GM19099 (cell line): ENCODE results near the gene PIAS1.

Source experiments
- POLR2A ChIP-seq: IDR thresholded peaks from 3 replicates; pipeline ENCODE4 v1.6.1; 2011; ENCODE audit warnings: low read depth; ENCODE audit not compliant: insufficient read length; ENCODE audit errors: extremely low read depth

The PIAS1 gene

DNA sequence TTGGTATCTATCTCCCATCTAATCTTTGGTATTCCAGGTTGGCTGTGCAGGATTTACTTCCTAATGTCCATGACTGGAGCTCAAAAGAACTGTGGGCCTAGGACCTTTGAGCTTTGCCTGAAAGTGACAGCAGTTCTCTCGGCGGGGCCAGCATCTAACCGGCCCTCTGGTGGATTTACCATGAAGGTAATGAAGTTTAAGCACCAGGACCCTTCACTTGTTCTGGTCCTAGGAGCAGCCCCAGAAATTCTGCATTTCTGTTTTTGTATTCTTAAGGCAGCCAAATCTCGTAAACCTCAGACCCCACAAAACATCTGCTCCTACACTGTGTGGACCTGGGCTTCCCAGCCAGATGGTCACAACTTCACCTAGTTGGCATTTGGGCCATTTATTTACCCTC, 138.0 kb downstream of the PIAS1 start:
- no peak for TF ChIP-seq POLR2A

DNA sequence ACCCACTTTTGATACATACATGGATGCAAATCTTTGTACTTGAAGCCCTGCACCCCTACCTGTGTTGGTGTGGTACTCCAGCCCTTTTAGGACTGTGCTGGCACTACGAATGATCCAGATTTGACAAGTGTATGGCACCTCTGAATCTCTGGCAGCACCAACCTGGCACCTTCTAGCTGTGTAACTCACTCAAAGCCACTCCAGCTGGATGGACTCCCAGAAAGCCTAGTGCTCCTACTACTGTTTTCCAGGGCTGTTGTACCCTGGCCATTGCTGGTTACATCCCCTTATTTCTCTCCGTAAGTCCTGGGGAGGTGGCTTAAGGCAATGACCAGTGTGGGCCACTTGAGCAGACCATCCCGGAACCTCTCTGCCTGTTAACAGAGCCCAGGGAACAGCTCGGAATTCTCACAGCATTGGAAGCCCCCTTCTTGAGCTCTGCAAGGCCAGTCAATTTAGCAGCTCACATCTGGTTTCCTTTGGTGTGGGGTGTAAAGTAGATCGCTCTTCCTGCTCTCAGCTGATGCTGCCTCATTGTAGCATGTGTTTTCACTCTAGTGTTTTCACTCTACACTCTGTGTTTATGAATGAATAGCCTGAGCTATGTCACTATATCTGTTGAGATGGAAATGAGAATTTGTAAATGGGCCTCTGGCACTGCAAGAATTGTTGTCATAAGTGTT, 138.8 kb downstream of the PIAS1 start:
- TF ChIP-seq POLR2A, result no peak

DNA sequence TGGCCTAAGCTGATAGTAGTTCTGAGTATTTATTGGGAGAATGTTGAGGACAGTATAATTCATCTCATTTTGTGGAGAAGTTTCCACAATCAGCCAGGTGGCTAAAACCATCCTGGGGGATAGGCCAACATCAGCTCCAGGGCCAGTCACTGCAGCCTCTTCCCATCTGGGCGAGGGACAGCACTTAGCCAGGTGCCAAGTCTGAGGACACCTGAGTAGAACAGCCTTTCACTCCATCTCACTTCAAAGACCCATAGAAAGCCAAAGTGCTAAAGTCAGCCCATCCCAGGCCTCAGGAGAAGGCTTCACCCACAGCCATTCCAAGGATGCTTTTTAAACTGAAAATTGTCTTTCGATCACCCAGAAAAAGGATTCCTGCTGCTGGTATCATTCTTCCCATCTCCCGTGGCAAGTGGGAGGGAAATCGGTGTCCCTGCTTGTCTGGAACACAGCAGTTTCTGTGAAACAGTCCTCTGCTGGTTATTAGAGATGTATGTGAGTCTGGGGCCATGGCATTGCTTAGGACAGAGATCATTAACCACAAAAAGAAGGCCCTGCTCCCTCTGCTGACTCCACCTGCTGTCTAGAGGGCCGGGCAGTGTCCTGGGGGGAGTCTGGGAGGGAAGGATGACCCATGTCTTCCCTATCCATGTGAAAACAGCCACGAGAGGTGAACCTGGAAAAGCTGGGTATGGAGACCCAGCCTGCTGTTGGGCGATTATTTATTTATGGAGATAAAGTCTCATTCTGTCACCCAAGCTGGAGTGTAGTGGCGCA, 141.4 kb downstream of the PIAS1 start:
- no peak for TF ChIP-seq POLR2A

DNA sequence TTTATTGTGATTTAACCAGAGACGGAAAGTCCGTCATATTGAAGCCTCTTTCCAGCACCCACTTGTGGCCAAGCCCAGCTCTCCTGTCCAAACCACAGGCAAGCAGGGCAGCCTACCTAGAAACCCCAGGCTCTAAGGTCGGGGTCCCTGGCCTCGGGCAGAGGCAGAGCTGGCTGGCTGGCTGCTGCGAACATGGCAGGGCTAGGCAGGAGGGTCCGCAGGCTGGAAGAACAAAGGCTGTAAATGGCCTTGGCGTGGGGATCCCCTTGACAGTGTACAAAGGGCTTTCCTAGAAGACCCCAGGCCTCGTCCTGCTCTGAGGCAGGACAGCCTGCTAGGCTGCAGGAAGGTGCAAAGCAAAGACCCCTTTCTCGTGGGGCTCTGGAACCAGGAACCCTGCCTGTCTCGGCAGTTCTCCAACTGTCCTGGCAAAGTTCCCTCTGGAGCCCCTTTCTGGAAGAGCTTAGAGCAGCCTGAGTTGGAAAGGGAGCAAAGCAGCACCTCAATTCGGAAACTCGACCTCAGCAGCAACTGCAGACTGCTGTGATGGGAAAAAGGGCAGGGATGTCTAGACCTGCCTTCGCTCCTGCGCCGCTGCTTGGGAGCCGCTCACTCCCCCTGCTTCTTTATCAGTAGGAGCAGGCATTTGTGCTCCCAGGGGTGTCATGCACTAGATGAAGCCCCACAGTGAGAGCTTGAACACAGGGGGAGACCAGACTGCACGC, 142.5 kb downstream of the PIAS1 start:
- no peak for TF ChIP-seq POLR2A

DNA sequence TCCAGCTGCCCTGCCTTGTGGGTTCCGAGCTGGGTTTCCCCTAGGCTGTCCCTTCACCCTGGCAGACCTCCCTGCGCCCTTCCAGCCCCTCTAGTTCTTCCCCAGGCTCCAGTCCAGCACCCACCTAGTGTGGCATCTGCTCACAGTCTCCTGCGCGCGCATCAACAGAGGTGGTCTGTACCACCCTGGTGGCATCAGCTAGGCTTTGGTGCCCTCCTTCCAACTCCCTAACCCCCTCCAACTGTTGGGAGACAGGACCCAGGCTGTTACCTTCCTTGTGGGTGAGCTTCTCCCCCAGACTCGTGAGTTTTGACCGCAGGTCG, 143.0 kb downstream of the PIAS1 start:
- TF ChIP-seq POLR2A, result no peak

DNA sequence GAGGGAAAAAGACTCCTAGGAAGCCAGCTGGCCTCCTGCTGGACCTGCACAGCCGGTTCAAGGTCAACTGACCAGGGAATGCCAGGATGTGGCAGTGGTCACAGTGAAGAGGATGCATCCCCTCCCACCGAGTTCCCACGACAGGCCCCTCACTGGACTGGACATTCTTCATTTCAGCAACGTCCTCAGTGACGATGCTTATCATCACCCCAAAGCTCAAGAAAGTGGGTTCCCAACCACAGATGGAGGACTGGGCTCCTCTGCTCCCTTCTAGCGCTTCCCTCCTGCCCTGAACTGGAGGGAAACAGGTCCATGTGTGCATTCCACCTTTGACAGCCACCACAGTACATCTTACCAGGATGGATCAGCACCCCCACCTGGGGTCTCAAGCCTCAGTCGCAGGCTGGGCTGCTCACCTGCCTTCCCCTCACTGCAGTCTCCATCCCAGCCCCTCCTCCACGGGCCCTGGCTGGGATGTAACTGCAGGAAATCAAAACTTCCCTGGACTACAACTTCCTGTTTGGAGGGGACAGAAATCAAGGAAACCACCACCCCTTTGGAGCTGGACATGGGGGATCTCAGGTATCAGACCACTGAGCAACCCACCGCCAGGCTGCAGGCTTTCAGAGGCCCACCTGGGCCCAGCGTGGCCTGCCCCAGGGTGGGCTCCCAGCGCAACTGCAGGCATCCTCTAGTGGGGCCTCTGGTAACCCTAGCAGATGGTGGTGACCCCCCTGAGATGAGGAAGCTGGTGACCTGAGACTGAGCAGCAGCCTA, 143.7 kb downstream of the PIAS1 start:
- TF ChIP-seq POLR2A, result no peak

DNA sequence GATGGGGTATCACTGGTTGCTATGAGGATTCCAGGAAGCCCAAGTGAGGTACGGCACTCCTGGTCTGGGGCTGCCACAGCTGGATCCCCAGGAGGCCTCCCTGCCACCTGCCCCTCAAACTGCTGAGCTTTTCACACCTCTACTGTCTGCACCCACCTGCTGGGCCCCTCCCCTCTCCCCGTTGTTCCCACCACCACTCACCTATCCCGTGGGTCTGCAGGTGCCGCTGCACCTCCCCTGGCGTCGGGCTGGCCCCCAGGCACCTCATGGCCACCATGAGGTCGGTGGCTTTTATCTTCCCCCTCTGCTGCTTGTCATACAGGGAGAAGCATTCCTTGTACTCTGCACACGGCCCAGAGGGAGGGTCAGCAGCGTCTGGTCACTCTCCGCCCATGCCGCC, 145.2 kb downstream of the PIAS1 start:
- TF ChIP-seq POLR2A, result no peak

DNA sequence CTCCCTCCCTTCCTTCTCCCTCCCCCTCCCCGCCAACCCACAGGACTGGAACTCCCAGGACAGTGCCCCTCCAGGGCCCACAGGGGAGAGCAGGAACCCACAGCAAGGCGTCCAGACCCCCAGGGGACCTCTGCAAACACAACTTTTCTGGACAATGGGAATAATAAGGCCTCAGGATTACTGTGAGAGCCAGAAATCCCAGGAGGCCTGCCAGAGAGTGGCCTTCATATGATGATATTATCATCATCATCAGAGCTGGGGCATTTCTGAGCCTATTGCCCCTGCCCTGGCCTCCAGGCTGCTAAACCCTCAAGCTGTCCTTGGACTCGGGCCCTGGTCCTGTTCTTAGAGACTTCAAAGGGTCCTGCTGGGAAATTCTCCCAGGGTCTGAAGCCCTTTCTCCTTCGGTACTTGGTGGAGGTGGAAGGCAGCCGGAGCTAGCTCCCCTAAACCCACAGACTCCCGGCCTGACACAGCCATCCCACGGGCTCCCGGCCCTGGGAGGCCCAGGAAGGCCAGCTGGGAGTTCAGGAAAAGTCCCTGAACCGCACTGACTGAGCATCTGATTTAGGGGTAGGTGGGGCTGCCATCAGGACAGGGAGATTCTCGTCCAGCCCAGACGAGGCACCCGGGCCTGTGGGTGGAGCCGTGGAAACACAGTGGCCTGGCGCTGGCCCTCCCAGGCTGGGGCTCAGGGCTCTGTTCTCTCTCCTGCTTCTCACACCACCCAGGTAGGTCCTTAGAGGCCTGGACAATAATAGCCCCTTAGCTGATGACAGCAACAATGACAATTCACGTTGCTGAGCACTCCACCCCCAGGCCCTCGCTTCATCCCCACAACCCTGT, 146.1 kb downstream of the PIAS1 start:
- no peak for TF ChIP-seq POLR2A

DNA sequence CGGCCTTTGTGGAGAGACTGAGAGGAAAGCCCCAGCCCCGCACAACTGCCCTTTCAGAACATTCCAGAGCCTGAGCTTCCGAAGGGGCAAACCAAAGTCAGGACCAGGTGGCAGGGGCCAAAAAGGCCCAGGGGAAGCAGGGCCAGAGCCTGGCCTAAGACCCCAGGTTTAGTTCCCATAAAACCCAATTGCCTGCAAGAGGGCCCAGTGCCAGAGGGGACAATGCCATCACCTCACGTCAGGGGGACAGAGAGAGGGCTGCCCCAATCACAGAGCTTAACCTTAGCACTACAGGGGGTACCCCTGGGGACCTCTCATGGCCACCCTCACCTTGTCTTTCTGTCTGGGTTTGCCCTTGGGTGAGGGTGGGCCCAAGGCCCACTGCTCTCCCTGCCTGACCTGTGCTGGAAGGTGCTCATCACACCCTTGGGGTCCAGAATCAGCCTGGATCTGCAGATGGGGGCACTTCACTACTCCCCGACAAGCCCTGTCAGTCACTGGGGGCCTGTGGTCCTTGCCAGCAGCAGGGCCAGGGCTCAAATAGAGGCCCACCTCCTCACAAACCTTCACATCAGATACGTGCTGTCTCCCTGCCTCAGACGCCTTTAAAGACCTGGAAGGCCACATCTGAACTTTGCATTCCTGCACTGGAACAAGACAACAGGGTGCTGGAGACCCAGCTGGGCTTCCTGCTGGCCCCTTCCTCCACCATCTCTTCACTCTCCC, 147.2 kb downstream of the PIAS1 start:
- TF ChIP-seq POLR2A, result no peak

DNA sequence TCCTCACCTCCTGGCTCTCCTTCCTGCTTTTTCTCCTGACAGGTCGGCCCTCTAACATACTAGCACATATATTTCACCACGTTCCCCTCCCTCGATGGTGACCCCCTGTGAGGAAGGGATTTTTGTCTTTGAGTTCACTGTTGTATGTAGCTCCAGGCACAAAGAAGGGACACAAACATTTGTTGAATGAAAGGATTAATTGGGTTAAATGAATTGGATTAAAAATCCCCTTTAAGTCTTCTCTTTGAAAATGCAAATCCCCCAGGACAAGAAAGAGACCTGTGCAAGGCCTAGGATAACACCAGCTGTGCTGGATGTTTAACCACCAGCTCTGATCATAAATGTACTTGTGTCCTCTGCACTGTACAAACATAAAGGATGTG, 147.8 kb downstream of the PIAS1 start:
- TF ChIP-seq POLR2A, result no peak

DNA sequence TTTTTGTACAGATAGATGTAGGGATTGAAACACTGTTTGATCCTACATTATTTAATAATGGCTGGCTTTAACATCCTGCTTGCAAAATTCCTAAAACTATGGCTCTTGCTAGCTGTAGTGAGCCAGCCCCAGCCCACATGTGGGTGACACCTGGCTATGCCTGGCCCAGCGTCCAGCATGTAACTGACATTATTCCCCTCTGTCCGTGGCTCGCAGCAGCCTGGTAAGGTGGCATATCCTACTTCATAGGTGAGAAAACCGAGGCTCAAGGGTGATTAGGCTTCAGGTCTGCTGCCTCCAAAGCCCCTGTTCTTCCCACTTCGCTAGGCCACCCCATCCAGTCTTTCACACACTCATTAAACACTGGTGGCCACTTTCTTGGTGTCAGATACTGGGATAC, 149.4 kb downstream of the PIAS1 start:
- no peak for TF ChIP-seq POLR2A

DNA sequence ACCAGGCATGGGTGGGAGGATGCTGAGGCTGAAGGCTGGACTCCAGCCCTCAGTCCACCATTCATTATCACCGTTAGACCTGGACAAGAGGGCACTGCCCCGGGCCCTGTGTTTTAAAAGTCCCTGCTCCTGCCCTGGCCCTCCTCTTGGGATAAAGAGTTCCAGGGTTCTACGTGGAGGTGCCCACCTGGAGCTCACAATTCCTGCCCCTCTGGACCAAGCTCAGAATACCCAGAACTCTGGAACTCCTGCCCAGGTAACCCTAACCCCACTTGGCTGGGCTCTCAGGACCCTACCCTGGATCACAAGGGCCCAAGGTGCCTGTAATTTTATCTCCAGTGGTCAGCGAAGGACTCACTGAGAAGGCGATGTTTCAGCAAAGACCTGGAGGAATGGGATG, 149.8 kb downstream of the PIAS1 start:
- TF ChIP-seq POLR2A, result no peak

DNA sequence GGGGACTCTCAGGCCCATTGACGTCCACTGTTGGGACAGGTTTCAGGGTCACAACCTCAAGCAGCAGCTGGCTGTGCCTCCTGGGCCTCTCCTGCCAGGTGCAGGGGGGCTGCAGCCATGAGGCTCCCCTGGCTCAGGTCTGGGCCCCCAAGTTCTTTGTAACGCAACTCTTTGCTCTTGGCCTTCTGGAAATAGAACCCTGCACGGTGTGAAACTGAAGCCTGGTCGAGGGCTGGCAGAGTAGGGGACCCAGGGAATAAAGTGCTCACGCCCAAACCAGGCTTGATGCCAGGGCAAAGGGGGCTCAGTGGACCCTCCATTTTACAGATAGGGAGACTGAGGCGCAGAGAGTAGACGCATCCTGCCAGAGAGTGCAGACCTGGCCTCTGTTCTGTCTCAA, 150.2 kb downstream of the PIAS1 start:
- TF ChIP-seq POLR2A, result no peak
